Right lobe of liver (tissue), 6 donors: ENCODE results near the gene LMNTD1. TPM values are rescaled to one million over a fixed set of nuclear protein-coding genes. Genes with fewer than 3 reads are reported as not detected.

Experiments
- ATAC-seq, 4 donors: fragments of 200-7000 bp; cut with Tn5 transposase; one replicate each; pipeline ENCODE4 v1.9.1; 2020; ENCODE audit warnings: mild to moderate bottlenecking in 4 of 4, moderate library complexity in 4 of 4
- DNase-seq, 3 donors: peaks; one replicate each; pipeline ENCODE4 v3.0.0-alpha.2; 2020
- H3K27ac ChIP-seq, 3 donors: fragments of 200-600 bp; one replicate each; pipeline ENCODE4 v1.8.0; 2022
- H3K27me3 ChIP-seq, 2 donors: fragments of 200-600 bp; one replicate each; pipeline ENCODE4 v1.8.0; 2022
- H3K36me3 ChIP-seq, 4 donors: fragments of 200-600 bp; sonication (generic) in 1 of 4; one replicate each; pipeline versions ENCODE4 v1.5.1 to v1.8.0; 2017 to 2022; ENCODE audit warnings: control low read depth in 1 of 4
- H3K4me1 ChIP-seq, 4 donors: fragments of 200-600 bp; sonication (generic) in 1 of 4; one replicate each; pipeline versions ENCODE4 v1.5.1 to v1.8.0; 2017 to 2022; ENCODE audit warnings: control low read depth in 1 of 4
- H3K4me3 ChIP-seq, 3 donors: fragments of 200-600 bp; one replicate each; pipeline ENCODE4 v1.8.0; 2022
- H3K9me3 ChIP-seq, 4 donors: fragments of 200-600 bp; sonication (generic) in 1 of 4; one replicate each; pipeline versions ENCODE4 v1.5.1 to v1.8.0; 2017 to 2022; ENCODE audit warnings: control low read depth in 1 of 4
- POLR2A ChIP-seq: fragments of 450-650 bp; IDR thresholded peaks from one replicate; pipeline ENCODE4 v1.6.1; 2017; ENCODE audit warnings: antibody characterized with exemption, mild to moderate bottlenecking
- WGBS: methylation state at CpG from one replicate; pipeline ENCODE4 v1.1.6; 2018; ENCODE audit warnings: low coverage, low lambda C conversion rate; ENCODE audit not compliant: insufficient coverage; ENCODE audit errors: missing lambda C conversion rate; 5-methylcytosine and 5-hydroxymethylcytosine counted together
- intact Hi-C, 2 donors: fragments of 100-400 bp; cut with DNase I; formaldehyde crosslinking; loops; one replicate each; pipeline versions ENCODE4 v1.11.2 to v1.14.1; 2022
- total RNA-seq, 6 experiments: library from RNA; depleted of rRNA in 2 of 6; stranded (reverse); fragments of >200 nt in 2 of 6; fragmentation: NEBNext Ultra II Directional in 3 of 6; extraction: Animal tissue kit (Norgen Biotek cat#: 25700) in 3 of 6; gene quantifications; one replicate each; pipeline versions ENCODE4 v1.1.0 to v1.2.4, GENCODE V29; 2016 to 2023
- TF ChIP-seq, protein P1 (sequence below), 4 donors: fragments of 200-600 bp in 3 of 4; fragments of 450-650 bp in 1 of 4; IDR thresholded peaks; one replicate each; pipeline versions ENCODE4 v1.5.1 to v1.8.0; 2016 to 2022; ENCODE audit warnings: antibody characterized with exemption in 4 of 4, mild to moderate bottlenecking in 2 of 4
- donor health status: DM: no; HTN: yes; CAD: no.
- donor health status: DM: no; HTN: no; CAD: no.
- donor health status: DM: no; HTN: no; CAD: no.
- donor health status: DM: no; HTN: yes; CAD: no.
- donor health status: DM: no; HTN: yes; CAD: no.

LMNTD1 gene
- total RNA-seq, 6 experiments from 2014 or later: not detected

DNA sequence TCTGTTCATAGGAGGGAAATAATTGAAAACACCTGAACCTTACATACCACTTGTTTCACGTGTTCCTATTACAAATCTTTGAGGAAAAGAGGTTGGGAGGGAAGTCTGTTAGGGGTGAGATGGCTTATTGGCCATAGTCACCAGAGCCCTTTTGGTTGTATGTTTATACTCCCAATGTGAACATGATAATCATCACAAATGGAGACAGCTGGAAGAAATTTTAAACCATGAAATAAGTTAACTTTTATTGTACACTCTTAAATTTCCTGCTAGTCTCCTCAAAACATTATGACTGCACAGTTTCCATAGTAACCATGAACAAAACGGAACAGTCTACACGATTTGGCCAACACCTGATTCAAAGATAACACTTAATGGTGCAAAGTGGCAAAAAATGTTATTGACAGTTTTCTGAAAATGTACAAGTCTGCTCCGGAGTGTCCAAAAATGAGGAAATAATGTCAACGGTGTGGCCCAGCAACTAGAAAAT, 56.9 kb downstream of the LMNTD1 start:
- intact Hi-C loops: no loop called here
- DNase-seq (no peak), ATAC-seq (no peak)
- H3K4me1 ChIP-seq: no peaks in the 10 kb centered on the region
- no peaks in the 10 kb centered on the region for H3K9me3 ChIP-seq
- TF ChIP-seq POLR2A: no peak
- TF ChIP-seq, protein P1, sequence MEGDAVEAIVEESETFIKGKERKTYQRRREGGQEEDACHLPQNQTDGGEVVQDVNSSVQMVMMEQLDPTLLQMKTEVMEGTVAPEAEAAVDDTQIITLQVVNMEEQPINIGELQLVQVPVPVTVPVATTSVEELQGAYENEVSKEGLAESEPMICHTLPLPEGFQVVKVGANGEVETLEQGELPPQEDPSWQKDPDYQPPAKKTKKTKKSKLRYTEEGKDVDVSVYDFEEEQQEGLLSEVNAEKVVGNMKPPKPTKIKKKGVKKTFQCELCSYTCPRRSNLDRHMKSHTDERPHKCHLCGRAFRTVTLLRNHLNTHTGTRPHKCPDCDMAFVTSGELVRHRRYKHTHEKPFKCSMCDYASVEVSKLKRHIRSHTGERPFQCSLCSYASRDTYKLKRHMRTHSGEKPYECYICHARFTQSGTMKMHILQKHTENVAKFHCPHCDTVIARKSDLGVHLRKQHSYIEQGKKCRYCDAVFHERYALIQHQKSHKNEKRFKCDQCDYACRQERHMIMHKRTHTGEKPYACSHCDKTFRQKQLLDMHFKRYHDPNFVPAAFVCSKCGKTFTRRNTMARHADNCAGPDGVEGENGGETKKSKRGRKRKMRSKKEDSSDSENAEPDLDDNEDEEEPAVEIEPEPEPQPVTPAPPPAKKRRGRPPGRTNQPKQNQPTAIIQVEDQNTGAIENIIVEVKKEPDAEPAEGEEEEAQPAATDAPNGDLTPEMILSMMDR (IDR thresholded peaks at IDR 0.05): no peak
- no peak overlapping the region for H3K4me3 ChIP-seq
- H3K27ac ChIP-seq: no peak overlapping the region
- 41% methylated on average over 5 of the region's 5 CpGs for WGBS
- no peaks in the 10 kb centered on the region for H3K36me3 ChIP-seq
- no peaks in the 10 kb centered on the region for H3K27me3 ChIP-seq

DNA sequence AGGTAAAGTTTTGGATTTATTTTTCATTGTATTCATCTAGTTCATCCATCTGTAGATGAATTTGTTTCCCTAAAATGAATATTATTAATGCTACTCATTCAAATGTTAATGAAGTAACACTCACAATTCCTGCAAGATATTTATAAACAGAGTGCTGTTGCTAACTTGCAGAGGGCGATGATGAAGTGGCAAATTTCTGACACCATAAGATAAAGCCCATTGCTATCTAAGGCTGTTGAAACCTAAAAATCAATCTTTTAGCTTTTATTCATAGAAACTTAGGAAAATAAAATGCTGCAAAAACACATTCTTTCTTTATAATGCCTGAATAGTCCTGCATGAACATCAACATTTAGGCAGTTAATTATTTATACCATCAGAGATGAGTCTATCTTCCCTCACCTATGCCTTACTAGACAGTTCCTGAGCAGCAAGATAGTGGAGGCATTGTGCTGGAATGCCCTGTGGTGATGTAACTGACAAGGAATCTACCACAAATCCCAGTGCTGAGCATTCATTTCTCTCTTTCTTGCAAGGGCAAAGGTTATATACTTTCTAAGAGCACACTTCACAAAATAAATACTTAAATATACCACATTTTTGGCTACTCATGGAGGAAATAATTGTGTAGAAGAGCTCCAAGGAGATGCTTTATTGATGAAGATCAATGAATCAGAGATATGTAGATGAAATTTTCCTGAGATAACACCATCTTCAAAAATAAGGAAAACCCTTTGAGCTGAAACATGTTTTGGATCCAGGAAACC, 57.6 kb downstream of the LMNTD1 start:
- DNase-seq (no peak), ATAC-seq (peak in 1 of 4 donors; percentile 77)
- 70% methylated on average over 1 of the region's 1 CpG for WGBS
- Histone ChIP-seq H3K27me3 (no peaks in the 10 kb centered on the region), H3K4me3 (no peak overlapping the region), H3K4me1 (no peaks in the 10 kb centered on the region), H3K27ac (no peak overlapping the region), H3K9me3 (no peaks in the 10 kb centered on the region), H3K36me3 (no peaks in the 10 kb centered on the region)
- TF ChIP-seq, protein P1 (IDR thresholded peaks at IDR 0.05): no peak
- TF ChIP-seq POLR2A: no peak
- intact Hi-C loops: no loop called here

DNA sequence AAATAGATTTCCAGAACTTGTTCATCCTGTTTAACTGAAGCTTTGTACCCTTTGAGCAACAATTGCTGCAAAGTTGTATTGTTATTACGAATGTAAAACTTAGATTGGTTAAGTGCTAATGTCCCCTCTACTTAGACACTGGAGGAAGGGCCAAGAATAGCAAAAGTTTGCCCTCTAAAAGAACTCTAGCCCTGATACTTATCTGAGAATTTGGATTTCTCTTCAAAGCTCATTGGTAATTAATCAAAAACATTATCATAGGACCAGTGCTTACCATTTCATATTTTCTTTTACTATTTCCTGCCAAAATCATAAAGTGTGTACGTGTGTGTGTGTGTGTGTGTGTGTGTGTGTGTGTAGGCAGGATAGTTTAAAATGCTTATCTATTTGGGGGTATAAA, 58.2 kb downstream of the LMNTD1 start:
- Histone ChIP-seq H3K4me3 (no peak overlapping the region), H3K27ac (no peak overlapping the region), H3K27me3 (no peaks in the 10 kb centered on the region), H3K4me1 (no peaks in the 10 kb centered on the region), H3K36me3 (no peaks in the 10 kb centered on the region), H3K9me3 (no peaks in the 10 kb centered on the region)
- intact Hi-C loops: no loop called here
- ATAC-seq (no peak), DNase-seq (no peak)
- TF ChIP-seq, protein P1 (IDR thresholded peaks at IDR 0.05): no peak
- no peak for TF ChIP-seq POLR2A
- WGBS: 42% methylated on average over 2 of the region's 2 CpGs

DNA sequence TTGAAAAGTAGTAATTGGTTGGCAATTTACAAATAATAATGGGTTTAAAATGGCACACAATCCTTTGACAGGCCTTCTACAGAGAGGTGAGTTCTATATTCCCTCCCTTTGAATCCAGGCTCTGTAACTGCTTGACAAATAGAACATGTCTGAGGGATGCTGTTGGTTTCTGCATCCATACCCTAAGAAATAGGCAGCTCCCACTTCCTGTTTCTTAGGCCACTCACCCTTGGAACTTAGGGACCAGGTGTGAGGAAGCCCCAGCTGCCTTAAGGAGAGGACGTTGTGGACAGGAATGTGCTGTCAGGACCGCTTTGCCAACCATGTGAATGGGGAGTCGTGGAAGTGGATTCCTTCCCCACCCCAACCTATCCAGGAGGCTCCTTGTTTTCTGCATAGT, 59.4 kb downstream of the LMNTD1 start:
- no peaks in the 10 kb centered on the region for H3K9me3 ChIP-seq
- DNase-seq (no peak), ATAC-seq (no peak)
- intact Hi-C loops: no loop called here
- no peak for TF ChIP-seq POLR2A
- TF ChIP-seq, protein P1 (IDR thresholded peaks at IDR 0.05): no peak
- no peaks in the 10 kb centered on the region for H3K36me3 ChIP-seq
- no peaks in the 10 kb centered on the region for H3K4me1 ChIP-seq
- no peak overlapping the region for H3K27ac ChIP-seq
- no CpG with 5 or more reads among the region's 3 CpGs for WGBS
- no peaks in the 10 kb centered on the region for H3K27me3 ChIP-seq
- no peak overlapping the region for H3K4me3 ChIP-seq
